Inflammatory macrophage treated with lipopolysaccharide for 4 hours (primary cell): ENCODE measurements around the gene LRCH4.

Experiments used
- DNase-seq: peaks from one replicate; pipeline ENCODE4 v3.0.0-alpha.2; 2020

LRCH4 gene

GRCh38 chr7:100604976-100605911 lies 19.3 kb upstream of the LRCH4 start:
- DNase-seq: peak; percentile 49

GRCh38 chr7:100604028-100604975 lies 18.4 kb upstream of the LRCH4 start:
- DNase-seq: peak; percentile 63

GRCh38 chr7:100603726-100604027 lies 17.7 kb upstream of the LRCH4 start:
- DNase-seq: no peak

GRCh38 chr7:100602889-100603725 lies 17.2 kb upstream of the LRCH4 start:
- no peak for DNase-seq

- no peak for DNase-seq
Observed at GRCh38 chr7:100600730-100601038, 14.8 kb upstream of the LRCH4 start.

GRCh38 chr7:100599911-100600729 lies 14.2 kb upstream of the LRCH4 start:
- no peak for DNase-seq

GRCh38 chr7:100598425-100598824 lies 12.5 kb upstream of the LRCH4 start:
- no peak for DNase-seq

- no peak for DNase-seq
Observed at GRCh38 chr7:100595188-100595587, 9.3 kb upstream of the LRCH4 start.

GRCh38 chr7:100591596-100591995 lies 5.7 kb upstream of the LRCH4 start:
- DNase-seq: no peak

- no peak for DNase-seq
Observed at GRCh38 chr7:100590077-100590737, 4.3 kb upstream of the LRCH4 start.

- DNase-seq: no peak
Observed at GRCh38 chr7:100589341-100589947, 3.5 kb upstream of the LRCH4 start.

- peak; percentile 33 for DNase-seq
Observed at GRCh38 chr7:100588438-100588837, 2.5 kb upstream of the LRCH4 start.

GRCh38 chr7:100586266-100587025 lies 517 bp upstream of the LRCH4 start, which contains the start of gene FBXO24:
TSS of gene FBXO24 (plus strand) at chr7:100586328. CDS start at chr7:100586626, 298 bp downstream.
- DNase-seq: peak; percentile 100

- peak; percentile 77 for DNase-seq
Observed at GRCh38 chr7:100584683-100585510, 1.0 kb downstream of the LRCH4 start.

- peak; percentile 67 for DNase-seq
Observed at GRCh38 chr7:100584054-100584682, 1.8 kb downstream of the LRCH4 start.

GRCh38 chr7:100583132-100584053 lies 2.5 kb downstream of the LRCH4 start:
- peak; percentile 82 for DNase-seq

GRCh38 chr7:100582650-100583049 lies 3.3 kb downstream of the LRCH4 start:
- DNase-seq: no peak
